Upper lobe of left lung (tissue), 6 donors: ENCODE data around the gene DACT1. TPM values are rescaled to one million over a fixed set of nuclear protein-coding genes. Genes with fewer than 3 reads are reported as not detected.
A peak's percentile ranks its signal among the peaks of the same experiment; 100 is the strongest.

Experiments used
- ATAC-seq, 2 donors: fragments of 200-7000 bp; cut with Tn5 transposase; one replicate each; pipeline ENCODE4 v1.9.1; 2022; ENCODE audit warnings: mild to moderate bottlenecking in 2 of 2, moderate library complexity in 2 of 2; ENCODE audit not compliant: low FRiP score in 2 of 2
- DNase-seq, 2 donors: peaks; one replicate each; pipeline ENCODE4 v3.0.0-alpha.2; 2019 to 2020
- H3K27ac ChIP-seq, 4 donors: fragments of 200-600 bp; sonication (generic); one replicate each; pipeline ENCODE4 v1.5.1; 2016 to 2019
- H3K27me3 ChIP-seq, 4 donors: fragments of 200-600 bp; sonication (generic); one replicate each; pipeline ENCODE4 v1.5.1; 2017 to 2019
- H3K36me3 ChIP-seq, 4 donors: fragments of 200-600 bp; sonication (generic); one replicate each; pipeline ENCODE4 v1.5.1; 2016 to 2019
- H3K4me1 ChIP-seq, 4 donors: fragments of 200-600 bp; sonication (generic); one replicate each; pipeline ENCODE4 v1.5.1; 2018 to 2019
- H3K4me3 ChIP-seq, 4 donors: fragments of 200-600 bp; sonication (generic); one replicate each; pipeline ENCODE4 v1.5.1; 2017 to 2019; ENCODE audit warnings: mild to moderate bottlenecking in 2 of 4, moderate library complexity in 1 of 4
- H3K9me3 ChIP-seq, 4 donors: fragments of 200-600 bp; sonication (generic); one replicate each; pipeline ENCODE4 v1.5.1; 2018 to 2019
- CTCF ChIP-seq, 6 experiments: fragments of 450-650 bp in 4 of 6; fragments of 200-600 bp in 2 of 6; sonication (generic) in 2 of 6; IDR thresholded peaks; one replicate each; pipeline ENCODE4 v1.5.1; 2016 to 2019; ENCODE audit warnings: antibody characterized with exemption in 6 of 6
- EP300 ChIP-seq, 4 donors: sonication (generic); formaldehyde crosslinking; IDR thresholded peaks; one replicate each; pipeline ENCODE4 v1.5.1; 2017; ENCODE audit warnings: antibody characterized with exemption in 4 of 4, control low read depth in 2 of 4
- POLR2A ChIP-seq, 4 donors: fragments of 450-650 bp; IDR thresholded peaks; one replicate each; pipeline ENCODE4 v1.5.1; 2016 to 2017; ENCODE audit warnings: antibody characterized with exemption in 4 of 4, mild to moderate bottlenecking in 2 of 4
- POLR2AphosphoS5 ChIP-seq, 2 donors: sonication (generic); formaldehyde crosslinking; IDR thresholded peaks; one replicate each; pipeline ENCODE4 v1.5.1; 2017; ENCODE audit warnings: antibody characterized with exemption in 2 of 2
- WGBS, 2 donors: methylation state at CpG; one replicate each; pipeline ENCODE4 v1.1.5; 2017 to 2018; 5-methylcytosine and 5-hydroxymethylcytosine counted together
- total RNA-seq, 6 donors: library from RNA; depleted of rRNA in 4 of 6; stranded (reverse); fragments of >200 nt in 4 of 6; gene quantifications; one replicate each; pipeline versions ENCODE4 v1.1.0 to v1.2.1, GENCODE V29; 2016 to 2021
- donor health status: DM: no; HTN: no; CAD: no; lungs with moderate emphysema.
- donor health status: DM: no; HTN: yes; CAD: no; lungs with severe emphysema.

The DACT1 gene
- total RNA-seq, 6 donors from 2014 or later: 1.0 to 8.1 (median 4.5) TPM

DNA sequence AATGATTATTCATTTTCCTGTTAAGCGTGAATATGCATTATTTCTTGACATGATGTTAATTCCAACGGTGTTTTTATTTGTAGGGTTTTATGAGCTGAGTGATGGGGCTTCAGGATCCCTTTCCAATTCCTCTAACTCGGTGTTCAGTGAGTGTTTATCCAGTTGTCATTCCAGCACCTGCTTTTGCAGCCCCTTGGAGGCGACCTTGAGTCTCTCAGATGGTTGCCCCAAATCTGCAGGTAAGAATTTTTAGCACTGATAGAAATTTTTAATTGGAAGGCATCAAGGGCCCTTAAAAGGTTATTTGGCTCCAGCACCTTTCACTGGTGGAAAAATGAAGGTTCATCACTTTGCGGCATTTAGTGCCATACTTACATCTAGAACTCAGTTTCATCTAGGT lies 3.7 kb downstream of the DACT1 start:
- no peak for ATAC-seq
- no peak overlapping the region for H3K27ac ChIP-seq
- DNase-seq: no peak
- peaks cover 0 to 4% (median 0%) of the 10 kb centered on the region in 4 donors for H3K27me3 ChIP-seq
- H3K4me1 ChIP-seq: peaks cover 18 to 36% (median 20%) of the 10 kb centered on the region in 4 donors
- 90 to 92% methylated on average over 5 of the region's 5 CpGs for WGBS, 2 donors
- H3K9me3 ChIP-seq: no peaks in the 10 kb centered on the region
- TF ChIP-seq POLR2A (IDR thresholded peaks at IDR 0.05) (no peak), POLR2AphosphoS5 (IDR thresholded peaks at IDR 0.05) (no peak), EP300 (IDR thresholded peaks at IDR 0.05) (no peak), CTCF (IDR thresholded peaks at IDR 0.05) (no peak)
- H3K36me3 ChIP-seq: peaks cover 0 to 26% (median 4%) of the 10 kb centered on the region in 4 donors
- H3K4me3 ChIP-seq: no peak overlapping the region

DNA sequence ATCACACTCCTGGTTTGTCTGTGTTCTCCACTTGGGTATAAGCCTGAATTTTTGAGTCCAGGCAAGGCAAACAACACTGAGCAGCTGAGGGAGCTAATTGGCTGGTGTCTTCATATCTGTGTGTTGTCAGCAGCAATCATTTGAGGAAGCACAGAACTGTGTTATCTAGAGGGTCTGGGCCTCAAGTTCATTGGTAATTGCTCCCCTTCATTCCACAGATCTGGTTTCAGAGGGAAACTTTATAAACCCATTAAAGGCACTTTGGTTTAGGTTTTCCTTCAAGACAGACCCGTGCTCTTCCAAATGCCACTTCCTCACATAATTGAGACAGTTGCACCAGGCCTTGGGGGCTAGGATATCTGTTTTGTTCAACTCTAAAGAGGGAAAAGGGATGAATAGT lies 5.6 kb downstream of the DACT1 start:
- Histone ChIP-seq H3K27ac (no peak overlapping the region), H3K36me3 (peaks cover 0 to 28% (median 4%) of the 10 kb centered on the region in 4 donors), H3K4me3 (no peak overlapping the region), H3K4me1 (peaks cover 9 to 19% (median 13%) of the 10 kb centered on the region in 4 donors), H3K9me3 (no peaks in the 10 kb centered on the region), H3K27me3 (peaks cover 0 to 4% (median 0%) of the 10 kb centered on the region in 4 donors)
- DNase-seq (no peak), ATAC-seq (no peak)
- no peak for TF ChIP-seq POLR2A (IDR thresholded peaks at IDR 0.05)
- no peak for TF ChIP-seq POLR2AphosphoS5 (IDR thresholded peaks at IDR 0.05)
- no peak for TF ChIP-seq CTCF (IDR thresholded peaks at IDR 0.05)
- no peak for TF ChIP-seq EP300 (IDR thresholded peaks at IDR 0.05)
- WGBS, 2 donors: 35 to 57% methylated on average over 1 of the region's 1 CpG

- H3K4me3 ChIP-seq: no peak overlapping the region
- peaks cover 0 to 3% (median 0%) of the 10 kb centered on the region in 4 donors for H3K4me1 ChIP-seq
- WGBS, 2 donors: 95 to 97% methylated on average over 20 of the region's 20 CpGs
- ATAC-seq (no peak), DNase-seq (peak in 1 of 2 donors; percentile 25)
- H3K9me3 ChIP-seq: no peaks in the 10 kb centered on the region
- H3K36me3 ChIP-seq: peaks cover 0 to 28% (median 4%) of the 10 kb centered on the region in 4 donors
- TF ChIP-seq POLR2AphosphoS5 (IDR thresholded peaks at IDR 0.05): no peak
- TF ChIP-seq CTCF (IDR thresholded peaks at IDR 0.05): no peak
- no peak for TF ChIP-seq EP300 (IDR thresholded peaks at IDR 0.05)
- TF ChIP-seq POLR2A (IDR thresholded peaks at IDR 0.05): no peak
- no peak overlapping the region for H3K27ac ChIP-seq
- H3K27me3 ChIP-seq: no peaks in the 10 kb centered on the region
Measured at GRCh38 chr14:58645641-58646040, 7.9 kb downstream of the DACT1 start.

GRCh38 chr14:58646479-58646878 lies 8.7 kb downstream of the DACT1 start:
- H3K27ac ChIP-seq: no peak overlapping the region
- TF ChIP-seq POLR2AphosphoS5 (IDR thresholded peaks at IDR 0.05) (no peak), CTCF (IDR thresholded peaks at IDR 0.05) (no peak), EP300 (IDR thresholded peaks at IDR 0.05) (no peak), POLR2A (IDR thresholded peaks at IDR 0.05) (no peak)
- peak in 1 of 2 donors; percentile 70 for DNase-seq
- H3K4me3 ChIP-seq: no peak overlapping the region
- no peaks in the 10 kb centered on the region for H3K9me3 ChIP-seq
- ATAC-seq: peak in 1 of 2 donors; percentile 43
- peaks cover 0 to 3% (median 0%) of the 10 kb centered on the region in 4 donors for H3K4me1 ChIP-seq
- WGBS, 2 donors: 92 to 95% methylated on average over 29 to 34 of the region's 34 CpGs
- no peaks in the 10 kb centered on the region for H3K27me3 ChIP-seq
- peaks cover 0 to 24% (median 4%) of the 10 kb centered on the region in 4 donors for H3K36me3 ChIP-seq

DNA sequence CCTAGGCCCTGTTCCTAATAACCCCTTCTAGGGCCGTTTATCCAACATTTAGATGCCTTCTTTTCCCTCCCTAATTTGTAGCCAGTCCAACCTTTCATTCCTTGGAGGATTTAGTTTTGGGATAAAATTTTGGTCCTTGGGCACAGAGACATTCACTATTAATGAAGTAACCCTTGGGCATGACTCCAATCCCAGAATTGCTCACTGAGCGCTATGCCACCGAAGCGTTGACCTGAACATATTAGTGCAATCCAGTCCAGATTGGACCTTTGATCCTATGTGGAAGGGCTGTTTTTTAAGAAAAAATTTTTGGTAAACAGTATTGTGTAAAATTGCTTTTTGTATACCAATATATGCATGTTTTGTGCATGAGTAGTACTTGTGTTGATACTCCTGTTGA lies 10.0 kb downstream of the DACT1 start:
- no peaks in the 10 kb centered on the region for H3K9me3 ChIP-seq
- no peak overlapping the region for H3K4me3 ChIP-seq
- TF ChIP-seq EP300 (IDR thresholded peaks at IDR 0.05): no peak
- no peak for TF ChIP-seq POLR2AphosphoS5 (IDR thresholded peaks at IDR 0.05)
- no peak for TF ChIP-seq CTCF (IDR thresholded peaks at IDR 0.05)
- TF ChIP-seq POLR2A (IDR thresholded peaks at IDR 0.05): no peak
- H3K27ac ChIP-seq: no peak overlapping the region
- peaks cover 0 to 3% (median 0%) of the 10 kb centered on the region in 4 donors for H3K4me1 ChIP-seq
- no peaks in the 10 kb centered on the region for H3K27me3 ChIP-seq
- peaks cover 0 to 18% (median 4%) of the 10 kb centered on the region in 4 donors for H3K36me3 ChIP-seq
- 80 to 86% methylated on average over 4 of the region's 4 CpGs for WGBS, 2 donors
- ATAC-seq (no peak), DNase-seq (no peak)
